ENCODE data around the gene RAB6B.

DNA sequence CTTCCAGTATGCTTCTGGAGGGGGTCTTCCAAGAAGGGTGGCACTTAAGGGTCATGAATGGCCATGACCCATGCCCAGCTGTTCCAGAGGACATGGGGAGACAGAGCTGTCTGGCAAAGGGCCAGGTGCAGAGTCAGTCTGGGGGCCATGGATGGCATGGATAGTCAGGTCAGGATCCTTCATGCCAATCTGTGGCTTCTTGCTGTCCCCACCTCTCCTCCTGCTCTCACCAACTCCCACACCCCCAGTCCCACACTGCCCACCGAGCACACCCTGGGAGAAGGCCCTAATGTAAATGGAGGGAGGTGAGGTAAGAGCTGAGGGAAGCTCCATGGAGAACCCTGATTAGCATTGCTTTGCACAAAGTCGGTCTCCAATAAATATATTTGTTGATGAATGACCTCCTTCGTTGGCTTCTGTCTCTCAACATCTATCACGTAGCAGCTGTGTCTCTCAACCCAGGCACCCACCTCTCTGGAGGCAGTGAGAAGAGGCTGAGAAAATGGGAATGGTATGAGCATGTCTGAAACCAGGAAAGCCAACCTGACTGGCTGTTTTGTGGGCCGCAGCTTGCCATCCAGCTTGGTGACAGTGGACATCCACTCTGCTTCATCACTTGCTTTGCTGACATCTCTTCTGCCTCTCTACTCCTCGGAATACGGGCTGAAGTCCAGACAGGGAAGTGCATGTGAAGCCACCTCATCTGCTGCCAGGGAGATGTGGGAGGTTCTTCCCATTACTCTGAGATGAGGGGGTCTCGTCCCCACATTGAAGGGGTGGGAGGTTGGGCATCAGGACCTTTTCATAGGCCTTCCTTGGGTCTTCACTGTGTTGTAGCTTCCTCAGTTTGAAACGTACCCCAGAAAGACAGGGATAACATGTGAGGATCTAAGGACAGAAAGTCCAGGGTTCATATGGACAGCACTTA, 37.7 kb upstream of the RAB6B start:
- TF ChIP-seq CTCF (conservative IDR thresholded peaks at IDR 0.05 in 1 of 2, IDR thresholded peaks at IDR 0.05 in 1 of 2; ENCODE audit: extremely low read depth in 1 of 2, insufficient read depth in 1 of 2, low read depth in 1 of 2, low read length in 2 of 2) = no peak
- no peak for TF ChIP-seq EZH2 (IDR thresholded peaks at IDR 0.05; ENCODE audit: borderline replicate concordance, low read length)

Measured in mammary epithelial cell (primary cell).